ENCODE measurements around the gene GSDMA. TPM values are rescaled to one million over a fixed set of nuclear protein-coding genes. Genes with fewer than 3 reads are reported as not detected.

Gene GSDMA
- total RNA-seq, 1 experiment from 2014 or later, result not detected

GRCh38 chr17:39953471-39953888, 9.3 kb upstream of the GSDMA start:
- in situ Hi-C loops (cut with HindIII; ENCODE audit: low sequenced_read_pairs), result no loop called here
- no peak for DNase-seq (ENCODE audit: low spot score)

- DNase-seq (ENCODE audit: low spot score), result no peak
- in situ Hi-C loops (cut with HindIII; ENCODE audit: low sequenced_read_pairs), result no loop called here
Observed at GRCh38 chr17:39954876-39955275, 7.9 kb upstream of the GSDMA start.

GRCh38 chr17:39955726-39956225, 7.0 kb upstream of the GSDMA start:
- in situ Hi-C loops (cut with HindIII; ENCODE audit: low sequenced_read_pairs), result no loop called here

GRCh38 chr17:39960524-39961041, 2.2 kb upstream of the GSDMA start:
- in situ Hi-C loops (cut with HindIII; ENCODE audit: low sequenced_read_pairs), result no loop called here
- no peak for DNase-seq (ENCODE audit: low spot score)

More at GRCh38 chr17:39955726-39956225, 7.0 kb upstream of the GSDMA start:
- DNase-seq (ENCODE audit: low spot score), result no peak

GRCh38 chr17:39963829-39964228, 1.0 kb downstream of the GSDMA start:
- DNase-seq (ENCODE audit: low spot score), result no peak
- in situ Hi-C loops (cut with HindIII; ENCODE audit: low sequenced_read_pairs), result no loop called here

DNA sequence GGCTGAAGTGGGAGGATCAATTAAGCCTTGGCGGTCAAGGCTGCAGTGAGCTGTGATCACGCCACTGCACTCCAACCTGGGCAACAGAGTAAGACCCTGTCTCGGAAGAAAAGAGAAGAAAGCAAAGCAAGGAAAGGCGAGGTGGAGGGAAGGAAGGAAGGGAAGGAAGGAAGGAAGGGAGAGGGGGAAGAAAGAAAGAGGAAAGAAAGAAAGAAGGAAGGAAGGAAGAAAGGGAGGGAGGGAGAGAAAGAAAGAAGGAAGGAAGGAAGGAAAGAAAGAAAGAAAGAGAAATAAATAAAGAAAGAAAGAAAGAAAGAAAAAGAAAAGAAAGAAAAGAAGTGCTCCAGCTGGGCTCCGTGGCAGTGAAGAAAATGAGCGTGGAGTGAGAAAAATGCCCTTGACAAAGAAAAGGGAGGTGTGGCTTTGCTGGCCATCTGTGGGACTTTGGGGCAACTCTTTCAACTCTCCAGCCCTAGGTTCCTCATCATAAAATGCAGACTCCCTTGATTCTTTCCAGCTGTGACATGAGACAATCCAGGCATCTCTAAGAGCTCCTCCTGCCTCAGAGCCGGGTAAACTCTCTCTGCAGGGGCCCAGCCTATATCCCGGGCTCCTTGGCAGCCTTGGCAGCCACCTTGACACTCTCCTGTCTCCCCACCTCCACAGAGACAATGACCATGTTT, 2.4 kb downstream of the GSDMA start:
- in situ Hi-C loops (cut with HindIII; ENCODE audit: low sequenced_read_pairs), result no loop called here
- DNase-seq (ENCODE audit: low spot score), result no peak

- DNase-seq (ENCODE audit: low spot score), result no peak
- in situ Hi-C loops (cut with HindIII; ENCODE audit: low sequenced_read_pairs), result no loop called here
Observed at GRCh38 chr17:39966771-39967170, 4.0 kb downstream of the GSDMA start.

DNA sequence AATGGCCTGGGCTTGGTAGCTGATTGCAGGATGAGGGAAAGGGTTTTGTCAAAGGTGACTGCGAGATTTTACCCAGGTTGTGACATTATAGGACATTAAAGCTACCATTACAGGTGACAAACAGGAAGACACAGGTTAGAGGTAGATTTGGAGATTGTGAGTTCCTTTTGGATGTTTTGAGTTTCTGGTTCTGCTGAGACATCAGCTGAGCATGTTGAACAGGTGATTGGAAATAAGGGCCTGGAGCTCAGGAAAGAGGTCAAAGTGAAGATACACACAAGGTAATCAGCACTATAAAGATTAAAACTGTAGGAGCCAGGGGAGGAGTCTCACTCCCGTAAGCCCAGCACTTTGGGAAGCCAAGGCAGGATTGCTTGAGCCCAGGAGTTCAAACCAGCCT, 6.0 kb downstream of the GSDMA start:
- in situ Hi-C loops (cut with HindIII; ENCODE audit: low sequenced_read_pairs), result no loop called here
- no peak for DNase-seq (ENCODE audit: low spot score)

DNA sequence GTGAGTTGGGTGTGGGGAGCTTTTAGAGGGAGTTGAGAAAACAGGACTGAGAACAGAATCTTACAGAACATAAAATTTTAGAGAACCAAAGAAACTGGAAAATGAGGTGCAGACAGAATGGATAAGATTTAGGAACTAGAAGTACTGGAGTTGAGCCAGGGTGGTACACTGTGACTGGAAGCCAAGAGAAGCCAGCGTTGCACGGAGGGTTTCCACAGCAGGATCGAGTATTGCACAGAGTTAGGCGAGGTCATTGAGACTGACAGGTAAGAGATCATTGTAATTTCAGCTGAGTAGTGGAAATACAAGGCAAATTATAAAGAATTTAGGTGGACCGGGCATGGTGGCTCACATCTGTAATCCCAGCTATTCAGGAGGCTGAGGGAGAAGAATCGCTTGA, 6.6 kb downstream of the GSDMA start:
- no peak for DNase-seq (ENCODE audit: low spot score)
- in situ Hi-C loops (cut with HindIII; ENCODE audit: low sequenced_read_pairs), result no loop called here

DNA sequence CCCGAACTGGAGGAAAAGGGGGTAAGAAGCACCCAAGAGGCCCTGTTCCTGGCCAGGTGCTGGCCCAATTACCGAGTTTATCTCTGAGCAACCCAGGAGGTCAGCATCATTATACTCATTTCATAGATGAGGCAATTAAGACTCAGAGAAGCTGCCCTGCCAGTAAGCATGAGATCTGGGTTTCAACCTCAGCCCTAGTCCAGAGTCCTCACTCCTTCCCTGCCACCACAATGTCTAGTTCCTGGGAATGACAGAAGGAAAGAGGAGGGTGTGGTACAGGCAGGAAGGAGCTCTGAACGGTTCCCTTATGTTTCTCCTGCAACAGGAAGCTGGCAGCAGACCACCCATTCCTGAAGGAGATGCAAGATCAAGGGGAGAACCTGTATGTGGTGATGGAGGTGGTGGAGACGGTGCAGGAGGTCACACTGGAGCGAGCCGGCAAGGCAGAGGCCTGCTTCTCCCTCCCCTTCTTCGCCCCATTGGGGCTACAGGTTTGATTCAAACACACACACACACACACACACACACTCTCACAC, 7.4 kb downstream of the GSDMA start:
- no peak for DNase-seq (ENCODE audit: low spot score)
- in situ Hi-C loops (cut with HindIII; ENCODE audit: low sequenced_read_pairs), result no loop called here

DNA sequence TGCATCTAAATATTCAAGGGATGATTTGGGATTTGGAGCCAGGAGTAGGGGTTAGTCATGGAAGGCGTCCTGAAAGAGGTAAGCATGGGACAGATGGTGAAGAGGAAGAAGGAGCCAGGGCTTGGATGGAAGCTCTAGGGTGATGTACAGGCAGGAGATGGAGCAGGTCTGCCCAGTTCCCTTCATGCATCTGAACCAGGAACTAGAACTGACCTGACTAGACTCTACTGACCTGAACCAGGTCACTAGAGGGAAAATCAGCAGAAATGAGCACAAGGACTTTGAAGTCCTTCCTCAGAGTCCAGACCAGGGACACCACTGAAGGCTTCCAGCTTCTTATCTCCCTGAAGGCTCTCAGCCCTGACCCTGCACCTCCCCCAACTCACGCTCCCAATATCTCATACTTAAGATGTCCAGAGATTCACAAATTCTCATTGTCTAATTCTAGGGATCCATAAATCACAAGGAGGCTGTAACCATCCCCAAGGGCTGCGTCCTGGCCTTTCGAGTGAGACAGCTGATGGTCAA, 8.3 kb downstream of the GSDMA start:
- DNase-seq (ENCODE audit: low spot score), result no peak
- in situ Hi-C loops (cut with HindIII; ENCODE audit: low sequenced_read_pairs), result no loop called here

DNA sequence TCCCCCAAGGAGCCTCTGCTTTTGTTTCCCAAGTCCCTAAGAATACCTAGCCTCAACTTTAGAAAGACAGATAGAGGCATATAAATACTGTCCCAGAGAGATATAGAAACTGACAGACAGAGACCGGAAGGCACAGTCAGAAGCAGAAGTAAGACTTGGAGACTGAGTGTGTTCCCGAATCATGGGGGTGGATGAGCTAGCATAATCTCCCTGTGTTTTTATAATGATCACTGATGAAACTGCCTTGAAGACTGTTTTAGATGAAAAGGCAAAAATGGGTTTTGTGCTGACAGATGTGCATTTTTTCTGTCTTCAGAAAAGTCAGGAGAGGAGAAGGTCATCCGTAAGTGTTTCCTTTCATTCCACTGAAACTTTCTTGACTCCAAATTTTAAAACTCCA, 9.5 kb downstream of the GSDMA start:
- no peak for DNase-seq (ENCODE audit: low spot score)
- in situ Hi-C loops (cut with HindIII; ENCODE audit: low sequenced_read_pairs), result no loop called here

- in situ Hi-C loops (cut with HindIII; ENCODE audit: low sequenced_read_pairs), result no loop called here
- no peak for DNase-seq (ENCODE audit: low spot score)
Observed at GRCh38 chr17:39973496-39973895, 10.7 kb downstream of the GSDMA start.

DNA sequence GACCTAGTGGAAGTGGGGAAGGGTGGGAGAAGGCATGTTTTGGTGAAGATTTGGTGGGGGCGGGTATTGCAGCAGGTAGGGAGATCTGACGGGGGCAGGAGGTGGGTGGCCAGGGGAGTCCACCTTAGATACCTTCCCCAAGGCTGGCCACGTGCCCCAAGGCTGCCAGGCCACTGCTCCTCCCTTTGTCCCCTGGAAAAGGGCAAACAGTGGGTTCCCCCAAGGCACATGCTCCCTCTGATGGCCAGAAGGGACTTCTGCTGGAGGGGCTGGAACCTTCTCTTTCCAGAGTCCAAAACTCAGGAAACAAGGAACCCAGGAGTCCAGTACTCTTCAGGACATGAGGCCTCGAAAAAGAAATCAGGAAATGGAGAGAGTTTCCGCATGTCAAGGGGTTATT, 11.6 kb downstream of the GSDMA start:
- no peak for DNase-seq (ENCODE audit: low spot score)
- in situ Hi-C loops (cut with HindIII; ENCODE audit: low sequenced_read_pairs), result no loop called here

- no peak for DNase-seq (ENCODE audit: low spot score)
- in situ Hi-C loops (cut with HindIII; ENCODE audit: low sequenced_read_pairs), result loop anchor here (25.0 kb wide), 1 partner anchor 288 kb away; the partner anchor contains the start of gene PGAP3
Observed at GRCh38 chr17:39975801-39976200, 13.0 kb downstream of the GSDMA start.

DNA sequence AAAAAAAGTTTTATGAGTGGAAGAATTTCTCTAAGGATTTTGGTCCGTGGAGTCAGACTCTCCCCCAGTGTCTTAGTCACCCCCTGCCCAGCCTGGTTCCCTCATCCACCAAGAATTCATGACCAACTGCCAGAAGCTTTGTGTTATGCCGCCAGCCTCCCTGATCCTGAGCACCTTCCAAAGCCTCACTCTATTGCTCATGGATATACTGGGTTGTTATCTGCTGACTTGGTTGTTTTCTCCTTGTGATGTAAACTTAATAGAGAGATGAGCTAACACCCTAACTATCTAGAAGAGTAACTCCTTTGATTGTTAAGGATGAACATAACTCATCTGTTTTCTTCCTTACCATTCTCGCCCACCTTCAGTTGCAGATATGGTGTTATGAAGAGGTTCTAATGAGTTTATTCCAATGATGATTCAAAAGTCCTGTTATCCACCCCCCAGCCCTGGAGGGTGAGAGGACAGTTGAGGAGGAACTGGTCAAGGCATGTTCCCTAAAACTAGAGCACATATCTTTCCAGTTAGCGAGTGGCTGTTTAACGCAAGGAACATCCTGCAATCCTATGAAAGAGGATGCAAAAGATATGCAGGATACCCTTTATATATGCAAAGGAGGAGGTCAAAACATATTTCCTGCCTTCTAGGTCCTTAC, 16.3 kb downstream of the GSDMA start:
- in situ Hi-C loops (cut with HindIII; ENCODE audit: low sequenced_read_pairs), result loop anchor here (25.0 kb wide), 1 partner anchor 292 kb away; the partner anchor contains the start of gene PGAP3

DNA sequence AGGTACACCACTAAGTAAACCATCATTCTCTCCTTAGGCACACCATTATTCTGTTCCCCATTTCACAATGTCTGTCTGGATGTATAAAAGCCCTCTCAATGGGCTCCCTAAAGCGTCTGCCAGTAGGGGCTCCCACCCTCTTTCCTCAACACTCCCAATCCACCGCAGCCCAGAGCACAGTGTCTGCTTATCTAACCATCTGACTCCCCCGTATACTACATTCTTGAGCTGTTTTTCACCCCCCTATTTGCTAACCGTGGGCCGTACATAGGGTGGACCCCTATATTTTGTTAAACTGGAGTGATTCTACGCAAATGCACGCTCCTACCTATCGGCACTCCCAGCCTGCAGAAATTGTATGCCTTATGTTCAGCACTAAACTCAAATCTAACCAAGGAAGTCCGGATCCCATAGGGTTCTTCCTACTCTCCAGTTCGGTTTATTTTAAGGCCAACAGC, 17.1 kb downstream of the GSDMA start:
- no peak for DNase-seq (ENCODE audit: low spot score)
- in situ Hi-C loops (cut with HindIII; ENCODE audit: low sequenced_read_pairs), result loop anchor here (25.0 kb wide), 1 partner anchor 293 kb away; the partner anchor contains the start of gene PGAP3

More for the DNA sequence above, 16.3 kb downstream of the GSDMA start:
- no peak for DNase-seq (ENCODE audit: low spot score)

- DNase-seq (ENCODE audit: low spot score), result peak; percentile 100
- in situ Hi-C loops (cut with HindIII; ENCODE audit: low sequenced_read_pairs), result loop anchor here (25.0 kb wide), 1 partner anchor 293 kb away; the partner anchor contains the start of gene PGAP3
Observed at GRCh38 chr17:39980351-39981206, 17.8 kb downstream of the GSDMA start, which contains the start of gene PSMD3. Gene PSMD3 (plus strand): TSS chr17:39980807. CDS start chr17:39980971, 164 bp downstream.
